ENCODE measurements around the gene PSMA3. TPM values are rescaled to one million over a fixed set of nuclear protein-coding genes. Genes with fewer than 3 reads are reported as not detected.

PSMA3 gene
- total and polyA plus RNA-seq, 9 donors = 68.1 to 136 (median 80.3) TPM

DNA sequence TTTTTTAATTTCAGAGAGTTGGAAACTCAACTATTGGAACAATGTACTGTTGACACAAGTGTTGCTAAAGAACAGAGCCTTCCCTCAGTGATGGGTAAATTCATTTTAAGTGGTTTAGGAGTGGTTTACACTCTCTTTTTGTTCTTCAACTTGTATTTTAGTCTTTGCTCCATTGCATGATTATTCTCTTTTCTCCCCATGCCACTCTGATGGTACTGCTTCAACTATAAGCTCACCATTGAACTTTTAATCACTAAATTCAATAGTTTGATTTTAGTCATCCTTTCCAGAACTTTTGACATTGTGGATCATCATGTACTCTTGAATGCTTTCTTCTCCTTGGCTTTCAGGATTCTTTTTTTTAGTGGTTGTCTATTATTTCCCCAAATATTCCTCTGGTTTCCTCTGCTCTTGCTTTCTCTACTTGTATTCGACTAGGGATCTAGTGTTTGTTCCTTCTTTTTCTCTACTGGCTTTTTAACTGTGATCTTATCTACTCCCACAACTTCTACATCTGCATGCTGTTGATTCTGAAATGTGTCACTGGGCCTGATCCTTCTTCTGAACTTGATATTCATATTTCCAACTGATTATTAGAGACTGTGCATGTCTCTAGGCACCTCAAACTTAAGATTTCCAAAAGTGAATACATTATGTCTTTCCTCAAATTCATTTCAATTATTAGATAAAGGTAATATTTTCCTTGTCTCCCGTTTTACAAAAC is 29.3 kb upstream of the PSMA3 start:
- TF ChIP-seq POLR2A (IDR thresholded peaks at IDR 0.05) = no peak
- TF ChIP-seq, protein P1, sequence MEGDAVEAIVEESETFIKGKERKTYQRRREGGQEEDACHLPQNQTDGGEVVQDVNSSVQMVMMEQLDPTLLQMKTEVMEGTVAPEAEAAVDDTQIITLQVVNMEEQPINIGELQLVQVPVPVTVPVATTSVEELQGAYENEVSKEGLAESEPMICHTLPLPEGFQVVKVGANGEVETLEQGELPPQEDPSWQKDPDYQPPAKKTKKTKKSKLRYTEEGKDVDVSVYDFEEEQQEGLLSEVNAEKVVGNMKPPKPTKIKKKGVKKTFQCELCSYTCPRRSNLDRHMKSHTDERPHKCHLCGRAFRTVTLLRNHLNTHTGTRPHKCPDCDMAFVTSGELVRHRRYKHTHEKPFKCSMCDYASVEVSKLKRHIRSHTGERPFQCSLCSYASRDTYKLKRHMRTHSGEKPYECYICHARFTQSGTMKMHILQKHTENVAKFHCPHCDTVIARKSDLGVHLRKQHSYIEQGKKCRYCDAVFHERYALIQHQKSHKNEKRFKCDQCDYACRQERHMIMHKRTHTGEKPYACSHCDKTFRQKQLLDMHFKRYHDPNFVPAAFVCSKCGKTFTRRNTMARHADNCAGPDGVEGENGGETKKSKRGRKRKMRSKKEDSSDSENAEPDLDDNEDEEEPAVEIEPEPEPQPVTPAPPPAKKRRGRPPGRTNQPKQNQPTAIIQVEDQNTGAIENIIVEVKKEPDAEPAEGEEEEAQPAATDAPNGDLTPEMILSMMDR (IDR thresholded peaks at IDR 0.05) = no peak
- no peak for TF ChIP-seq EP300 (IDR thresholded peaks at IDR 0.05)
- H3K4me1 ChIP-seq (ENCODE audit: insufficient read depth) = no peaks in the 10 kb centered on the region
- no peaks in the 10 kb centered on the region for H3K36me3 ChIP-seq
- no peak for DNase-seq
- no peaks in the 10 kb centered on the region for H3K27me3 ChIP-seq
- H3K27ac ChIP-seq = no peak overlapping the region
- H3K4me3 ChIP-seq = no peak overlapping the region
- 80 to 92% (median 90%) methylated on average over 2 of the region's 2 CpGs for WGBS, 3 donors
- intact Hi-C loops (cut with DNase I) = no loop called here
- no peaks in the 10 kb centered on the region for H3K9me3 ChIP-seq

DNA sequence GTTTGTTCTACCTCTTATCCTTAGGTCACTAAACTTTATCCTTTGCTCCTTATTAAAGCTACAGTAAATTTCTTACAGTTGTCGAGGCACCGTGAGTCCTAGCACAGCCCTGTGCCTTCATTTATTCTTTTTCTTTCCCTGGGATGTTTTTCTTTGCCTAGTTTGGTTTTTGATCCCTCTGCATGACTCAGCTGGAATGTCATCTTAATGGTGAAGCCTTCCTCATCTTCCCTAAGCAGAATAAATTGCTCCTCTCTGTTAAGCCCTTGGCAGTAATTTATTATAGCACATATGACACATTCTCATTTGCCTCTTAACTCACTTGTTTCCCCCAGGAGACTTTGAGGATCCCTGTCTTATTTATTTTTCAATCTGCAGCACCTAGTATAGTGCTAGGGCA is 28.1 kb upstream of the PSMA3 start:
- no peak for DNase-seq
- WGBS, 3 donors = 75 to 81% (median 80%) methylated on average over 2 of the region's 2 CpGs
- Histone ChIP-seq H3K4me3 (no peak overlapping the region), H3K9me3 (no peaks in the 10 kb centered on the region), H3K4me1 (ENCODE audit: insufficient read depth) (no peaks in the 10 kb centered on the region), H3K27ac (no peak overlapping the region), H3K36me3 (no peaks in the 10 kb centered on the region), H3K27me3 (no peaks in the 10 kb centered on the region)
- intact Hi-C loops (cut with DNase I) = no loop called here
- no peak for TF ChIP-seq EP300 (IDR thresholded peaks at IDR 0.05)
- TF ChIP-seq POLR2A (IDR thresholded peaks at IDR 0.05) = no peak
- TF ChIP-seq, protein P1 (IDR thresholded peaks at IDR 0.05) = no peak

DNA sequence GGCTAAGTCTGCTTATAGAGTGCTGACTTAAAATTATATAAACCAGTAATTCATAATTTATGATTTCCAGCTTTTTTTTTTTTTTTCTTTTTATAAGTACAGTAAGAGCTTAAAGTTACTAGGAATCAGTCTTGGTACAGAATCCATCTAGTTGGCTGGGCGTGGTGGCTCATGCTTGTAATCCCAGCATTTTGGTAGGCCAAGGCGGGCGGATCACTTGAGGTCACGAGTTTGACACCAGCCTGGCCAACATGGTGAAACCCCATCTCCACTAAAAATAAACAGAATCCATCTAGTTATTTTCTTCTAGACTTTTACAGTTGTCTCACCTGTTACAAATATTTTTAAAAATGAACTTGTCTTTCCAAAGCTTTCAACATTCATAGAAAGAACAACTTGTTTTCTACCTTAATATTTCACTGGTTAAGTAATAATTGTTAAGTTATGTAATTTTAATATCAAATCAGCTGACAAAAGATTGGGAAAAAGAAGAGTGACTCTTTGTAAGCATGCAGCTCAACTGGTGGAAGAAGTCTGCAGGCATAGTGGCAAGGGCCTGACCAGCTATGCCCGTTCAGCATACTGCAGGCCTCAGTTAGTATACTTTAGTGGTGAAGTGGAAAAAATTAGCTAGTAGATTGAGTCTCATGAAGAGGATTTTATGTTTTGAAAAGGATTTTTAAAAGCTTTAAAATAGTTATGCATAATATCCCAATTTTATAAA is 17.4 kb upstream of the PSMA3 start:
- Histone ChIP-seq H3K36me3 (no peaks in the 10 kb centered on the region), H3K9me3 (no peaks in the 10 kb centered on the region), H3K4me3 (no peak overlapping the region), H3K4me1 (ENCODE audit: insufficient read depth) (no peaks in the 10 kb centered on the region), H3K27me3 (no peaks in the 10 kb centered on the region), H3K27ac (no peak overlapping the region)
- WGBS, 3 donors = 97 to 98% (median 98%) methylated on average over 5 of the region's 5 CpGs
- intact Hi-C loops (cut with DNase I) = no loop called here
- no peak for DNase-seq
- TF ChIP-seq, protein P1 (IDR thresholded peaks at IDR 0.05) = no peak
- no peak for TF ChIP-seq EP300 (IDR thresholded peaks at IDR 0.05)
- no peak for TF ChIP-seq POLR2A (IDR thresholded peaks at IDR 0.05)

DNA sequence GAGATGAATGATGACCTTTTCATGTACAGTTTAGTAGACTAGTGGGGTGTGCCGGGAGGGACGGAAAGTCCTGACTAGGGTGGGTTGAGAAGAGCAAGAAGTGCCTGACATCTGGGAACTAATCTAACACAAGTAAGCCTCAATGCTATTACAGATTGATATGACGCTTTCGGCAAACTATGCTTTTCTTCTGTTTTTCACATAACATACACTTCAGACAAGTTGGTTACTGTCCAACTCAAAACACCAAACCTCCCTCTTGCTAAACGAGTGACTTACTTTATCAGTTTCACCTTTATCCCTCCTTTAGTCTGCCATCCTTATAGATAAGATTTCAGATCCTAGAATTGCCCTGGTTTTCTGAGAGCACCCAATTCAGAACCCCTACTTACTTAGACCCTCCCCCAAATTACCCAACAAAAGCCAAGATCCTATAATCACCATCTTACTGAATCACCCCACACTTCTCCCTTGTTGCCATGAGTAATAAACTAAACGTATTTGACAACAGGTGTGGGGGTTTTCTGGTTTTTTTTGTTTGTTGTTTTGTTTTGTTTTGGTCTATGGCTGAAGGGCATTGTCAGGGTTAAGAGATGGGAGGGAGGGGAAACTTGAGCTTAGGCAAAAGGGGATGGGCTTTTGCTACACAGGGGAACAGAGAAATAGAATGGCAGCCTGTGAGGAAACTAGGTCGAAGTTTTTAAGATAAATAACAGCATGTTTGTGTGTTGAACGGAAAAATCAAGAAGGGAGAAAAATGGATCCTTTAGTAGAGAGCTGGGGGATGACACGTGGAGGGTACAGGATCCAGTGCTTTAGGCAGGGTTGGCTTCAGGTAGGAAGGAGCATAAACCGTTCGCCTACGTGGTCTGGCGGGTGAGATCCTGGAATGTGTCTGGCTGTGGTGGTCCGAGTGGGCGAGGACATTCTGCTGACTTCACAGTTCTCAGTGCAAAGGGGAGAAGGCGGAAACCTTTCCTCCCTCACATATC is 6.1 kb upstream of the PSMA3 start:
- peak; percentile 39 to 71 (median 51) for DNase-seq
- TF ChIP-seq EP300 (IDR thresholded peaks at IDR 0.05) = no peak
- TF ChIP-seq, protein P1 (IDR thresholded peaks at IDR 0.05) = no peak
- no peak for TF ChIP-seq POLR2A (IDR thresholded peaks at IDR 0.05)

More for the DNA sequence above, 6.1 kb upstream of the PSMA3 start:
- no peaks in the 10 kb centered on the region for H3K27me3 ChIP-seq
- peaks cover 3% of the 10 kb centered on the region for H3K4me1 ChIP-seq (ENCODE audit: insufficient read depth)
- no peaks in the 10 kb centered on the region for H3K9me3 ChIP-seq
- peak overlapping the region; percentile 59 for H3K4me3 ChIP-seq
- peak overlapping the region; percentile 58 to 74 for H3K27ac ChIP-seq
- WGBS, 3 donors = 3 to 9% (median 4%) methylated on average over 16 of the region's 16 CpGs
- no peaks in the 10 kb centered on the region for H3K36me3 ChIP-seq
- intact Hi-C loops (cut with DNase I) = loop anchor here in 1 of 4 donors (2.0 kb wide), 1 partner anchor 38 kb away; the partner anchor contains the start of gene ACTR10
